ENCODE measurements around the gene EFCAB6.

DNA sequence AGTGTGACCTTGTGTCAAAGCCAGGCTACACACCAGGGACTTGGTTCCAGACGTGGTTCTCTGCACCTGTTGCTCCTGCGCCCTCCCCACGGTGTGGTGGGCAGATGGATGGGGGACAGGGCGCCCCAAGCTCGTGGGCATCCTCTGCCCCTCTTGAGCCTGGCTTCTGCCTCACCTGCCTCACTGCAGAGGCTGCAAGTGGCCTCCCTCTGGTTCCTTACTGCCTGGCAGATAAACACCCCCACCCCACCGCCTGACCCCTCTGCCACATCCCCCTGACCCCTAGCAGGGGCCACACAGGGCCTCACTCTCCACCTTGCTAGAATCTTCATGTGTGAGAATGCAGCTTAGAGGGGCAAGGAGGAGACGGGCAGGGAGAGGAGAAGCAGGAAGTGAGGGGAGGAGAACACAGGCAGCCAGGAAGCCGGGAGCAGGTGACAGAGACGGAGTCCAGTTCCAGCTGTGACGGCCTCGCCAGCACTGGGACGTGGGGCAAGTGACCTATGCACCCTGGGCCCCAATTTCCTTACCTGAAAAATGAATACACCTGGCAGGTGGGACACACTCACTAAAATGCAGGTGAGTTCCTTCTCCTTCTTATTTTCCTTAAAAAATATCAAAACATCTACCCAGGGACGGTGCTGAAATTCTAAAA, 178.3 kb downstream of the EFCAB6 start:
- TF ChIP-seq OSR1 (CRISPR knock-in tag; IDR thresholded peaks at IDR 0.05) (no peak), POU6F1 (CRISPR knock-in tag; IDR thresholded peaks at IDR 0.05; ENCODE audit: borderline replicate concordance, low read depth) (no peak)
- TF ChIP-seq, protein P1, sequence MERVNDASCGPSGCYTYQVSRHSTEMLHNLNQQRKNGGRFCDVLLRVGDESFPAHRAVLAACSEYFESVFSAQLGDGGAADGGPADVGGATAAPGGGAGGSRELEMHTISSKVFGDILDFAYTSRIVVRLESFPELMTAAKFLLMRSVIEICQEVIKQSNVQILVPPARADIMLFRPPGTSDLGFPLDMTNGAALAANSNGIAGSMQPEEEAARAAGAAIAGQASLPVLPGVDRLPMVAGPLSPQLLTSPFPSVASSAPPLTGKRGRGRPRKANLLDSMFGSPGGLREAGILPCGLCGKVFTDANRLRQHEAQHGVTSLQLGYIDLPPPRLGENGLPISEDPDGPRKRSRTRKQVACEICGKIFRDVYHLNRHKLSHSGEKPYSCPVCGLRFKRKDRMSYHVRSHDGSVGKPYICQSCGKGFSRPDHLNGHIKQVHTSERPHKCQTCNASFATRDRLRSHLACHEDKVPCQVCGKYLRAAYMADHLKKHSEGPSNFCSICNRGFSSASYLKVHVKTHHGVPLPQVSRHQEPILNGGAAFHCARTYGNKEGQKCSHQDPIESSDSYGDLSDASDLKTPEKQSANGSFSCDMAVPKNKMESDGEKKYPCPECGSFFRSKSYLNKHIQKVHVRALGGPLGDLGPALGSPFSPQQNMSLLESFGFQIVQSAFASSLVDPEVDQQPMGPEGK (CRISPR knock-in tag; IDR thresholded peaks at IDR 0.05; ENCODE audit: borderline replicate concordance), result no peak
- TF ChIP-seq, protein P2, sequence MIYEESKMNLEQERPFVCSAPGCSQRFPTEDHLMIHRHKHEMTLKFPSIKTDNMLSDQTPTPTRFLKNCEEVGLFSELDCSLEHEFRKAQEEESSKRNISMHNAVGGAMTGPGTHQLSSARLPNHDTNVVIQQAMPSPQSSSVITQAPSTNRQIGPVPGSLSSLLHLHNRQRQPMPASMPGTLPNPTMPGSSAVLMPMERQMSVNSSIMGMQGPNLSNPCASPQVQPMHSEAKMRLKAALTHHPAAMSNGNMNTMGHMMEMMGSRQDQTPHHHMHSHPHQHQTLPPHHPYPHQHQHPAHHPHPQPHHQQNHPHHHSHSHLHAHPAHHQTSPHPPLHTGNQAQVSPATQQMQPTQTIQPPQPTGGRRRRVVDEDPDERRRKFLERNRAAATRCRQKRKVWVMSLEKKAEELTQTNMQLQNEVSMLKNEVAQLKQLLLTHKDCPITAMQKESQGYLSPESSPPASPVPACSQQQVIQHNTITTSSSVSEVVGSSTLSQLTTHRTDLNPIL (CRISPR knock-in tag; IDR thresholded peaks at IDR 0.05; ENCODE audit: low read depth), result no peak

Data from SK-N-SH treated with all-trans-retinoic acid at 6 μM for 48 hours (cell line).